ENCODE measurements around the gene IFT80. TPM values are rescaled to one million over a fixed set of nuclear protein-coding genes. Genes with fewer than 3 reads are reported as not detected.

The IFT80 gene
- total and polyA plus RNA-seq, 9 of the 15 experiments (the other 6 are each of a cell fraction or from before 2014, with no cell fraction given) = 6.7 to 21.1 (median 16.4) TPM

- no peak for TF ChIP-seq ZHX1 (conservative IDR thresholded peaks at IDR 0.05; ENCODE audit: low read length)
- TF ChIP-seq FOXJ3 (CRISPR knock-in tag; IDR thresholded peaks at IDR 0.05) = no peak
- no peak for TF ChIP-seq MAFG (tag; conservative IDR thresholded peaks at IDR 0.05)
- TF ChIP-seq FOXA3 (CRISPR knock-in tag; conservative IDR thresholded peaks at IDR 0.05 in 1 of 2, IDR thresholded peaks at IDR 0.05 in 1 of 2) = no peak
- no peak for TF ChIP-seq CGGBP1 (CRISPR knock-in tag; IDR thresholded peaks at IDR 0.05)
- no peak for TF ChIP-seq HDGF (IDR thresholded peaks at IDR 0.05)
- no peak for TF ChIP-seq ZNF133 (CRISPR knock-in tag; IDR thresholded peaks at IDR 0.05)
- TF ChIP-seq ZC3H4 (CRISPR knock-in tag; IDR thresholded peaks at IDR 0.05; ENCODE audit: borderline replicate concordance) = 0 out of 2 replicates have a peak, but pooled peaks have one; percentile 68
- TF ChIP-seq SMARCA4 (IDR thresholded peaks at IDR 0.05) = no peak
- TF ChIP-seq ZNF609 (CRISPR knock-in tag; IDR thresholded peaks at IDR 0.05; ENCODE audit: borderline replicate concordance) = no peak
- peak; percentile 67 for TF ChIP-seq FIP1L1 (IDR thresholded peaks at IDR 0.05; ENCODE audit: low read depth, low read length, poor library complexity, severe bottlenecking)
These were observed 1.7 kb upstream of the IFT80 start (continued) for GRCh38 chr3:160400702-160401150.

Measured in K562 (cell line).